Glomerular visceral epithelial cell (primary cell): ENCODE measurements around the gene SEC22A.

Experiments
- DNase-seq: peaks from one replicate; pipeline ENCODE4 v3.0.0-alpha.2; 2016; ENCODE audit errors: extremely low spot score

The SEC22A gene

DNA sequence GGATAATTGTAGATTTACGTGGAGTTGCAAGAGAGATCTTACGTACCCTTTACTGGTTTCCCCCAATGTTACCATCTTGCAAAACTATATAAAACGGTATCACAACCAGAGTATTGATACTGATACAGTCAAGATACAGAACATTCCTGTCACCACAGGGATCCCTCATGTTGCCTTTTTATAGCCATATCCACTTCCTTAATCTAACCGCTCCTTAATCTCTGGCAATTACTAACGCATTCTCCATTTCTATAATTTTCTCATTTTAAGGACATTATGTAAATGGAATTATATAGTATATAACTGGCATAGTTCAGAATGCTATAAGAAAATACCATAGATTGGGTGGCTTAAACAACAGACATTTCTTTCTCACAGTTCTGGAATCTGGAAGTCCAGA, 61.1 kb downstream of the SEC22A start:
- no peak for DNase-seq

DNA sequence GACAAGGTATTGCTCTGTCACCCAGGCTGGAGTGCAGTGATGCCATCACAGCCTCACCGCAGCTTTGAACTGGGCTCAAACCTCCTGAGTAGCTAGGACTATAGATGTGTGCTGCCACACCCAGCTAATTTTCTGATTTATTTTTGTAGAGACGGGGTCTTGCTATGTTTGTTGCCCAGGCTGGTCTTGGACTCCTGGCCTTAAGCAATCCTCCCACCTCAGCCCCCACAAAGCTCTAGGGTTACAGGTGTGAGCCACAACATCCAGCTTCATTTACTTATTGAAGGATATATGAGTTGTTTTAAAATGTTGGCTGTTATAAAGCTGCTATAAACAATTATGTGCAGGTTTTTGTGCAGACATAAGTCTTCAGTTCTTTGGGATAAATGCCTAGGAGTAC, 62.2 kb downstream of the SEC22A start:
- DNase-seq, result no peak

DNA sequence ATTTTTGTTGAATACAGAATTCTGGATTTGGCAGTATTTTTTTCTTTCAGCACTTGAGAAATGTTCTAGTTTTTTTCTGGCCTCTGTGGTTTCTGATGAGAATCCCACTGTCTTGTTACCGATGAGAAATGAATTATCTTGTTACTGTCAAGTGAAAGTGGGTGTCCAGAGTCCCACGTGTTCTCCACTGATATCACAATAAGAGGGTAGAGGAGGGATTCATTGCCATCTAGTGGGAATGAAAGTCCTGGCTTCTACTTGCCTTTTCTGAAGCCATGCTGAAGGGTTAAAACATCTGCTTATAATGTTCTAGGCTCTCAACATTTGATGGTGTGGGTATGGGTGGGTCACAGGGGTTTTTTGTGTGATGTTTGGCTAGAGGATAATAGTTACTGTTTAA, 66.1 kb downstream of the SEC22A start:
- DNase-seq, result no peak

DNA sequence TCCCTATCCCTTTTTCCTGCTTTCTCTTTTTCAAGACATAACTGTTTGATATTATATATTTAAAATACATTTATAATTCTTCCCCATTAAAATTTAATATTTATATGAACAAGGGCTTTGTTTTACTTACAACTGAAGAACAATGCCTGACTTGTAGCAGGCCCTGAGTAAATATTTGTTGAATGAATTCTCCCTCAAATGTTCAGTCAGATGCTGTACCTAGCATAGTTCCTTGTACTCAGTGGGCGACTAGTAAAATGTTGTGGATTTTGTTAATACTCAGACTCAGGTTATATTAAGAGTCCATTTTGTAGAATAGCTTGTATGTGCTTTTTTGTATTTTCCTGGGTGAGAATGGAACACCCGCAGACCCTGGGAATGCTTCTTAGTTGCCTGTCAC, 69.1 kb downstream of the SEC22A start:
- no peak for DNase-seq

DNA sequence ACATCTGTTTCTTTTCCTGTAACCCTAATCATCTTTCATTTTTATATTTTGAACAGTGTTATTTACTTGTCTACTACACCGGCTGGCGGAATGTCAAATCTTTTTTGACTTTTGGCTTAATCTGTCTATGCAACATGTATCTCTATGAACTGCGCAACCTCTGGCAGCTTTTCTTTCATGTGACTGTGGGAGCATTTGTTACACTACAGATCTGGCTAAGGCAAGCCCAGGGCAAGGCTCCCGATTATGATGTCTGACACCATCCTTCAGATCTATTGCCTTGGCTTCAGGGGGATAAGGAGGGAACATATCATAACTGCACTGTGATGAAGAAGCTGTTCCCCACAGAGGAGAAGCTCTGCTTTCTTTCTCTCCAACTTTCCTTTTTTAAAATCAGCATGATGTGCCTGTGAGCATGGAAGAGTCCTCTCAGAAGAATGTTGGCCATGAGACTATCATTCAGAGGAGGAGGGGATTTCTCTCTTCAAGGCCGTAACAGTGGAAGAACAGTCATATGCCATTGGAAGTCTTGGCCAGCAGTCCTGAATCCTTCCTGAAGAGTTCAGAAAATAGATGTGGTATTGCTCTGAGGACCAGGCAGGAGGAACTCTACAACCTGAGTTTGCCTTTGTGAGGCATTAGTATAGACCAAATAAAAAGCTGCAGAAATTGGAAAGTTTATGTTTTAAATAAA, 69.9 kb downstream of the SEC22A start:
- no peak for DNase-seq

DNA sequence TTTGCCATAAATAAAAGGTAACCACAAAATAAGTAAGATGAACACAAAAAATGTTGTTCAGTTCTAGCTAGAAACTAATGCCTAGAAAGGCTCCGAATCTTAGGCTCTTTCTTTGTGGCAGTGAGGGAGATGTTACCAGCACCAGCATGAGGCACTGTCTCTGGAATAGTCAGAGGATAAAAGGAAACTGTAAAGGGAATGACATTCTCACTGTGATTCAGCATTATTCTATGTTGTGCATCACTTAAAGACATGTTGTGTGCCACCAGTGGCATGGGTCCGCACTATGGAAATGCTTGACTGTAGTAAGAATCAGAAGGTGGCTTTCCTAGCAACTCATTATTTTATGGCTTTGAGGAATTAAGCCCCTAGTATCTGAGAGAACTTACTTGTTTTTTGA, 70.8 kb downstream of the SEC22A start:
- no peak for DNase-seq

DNA sequence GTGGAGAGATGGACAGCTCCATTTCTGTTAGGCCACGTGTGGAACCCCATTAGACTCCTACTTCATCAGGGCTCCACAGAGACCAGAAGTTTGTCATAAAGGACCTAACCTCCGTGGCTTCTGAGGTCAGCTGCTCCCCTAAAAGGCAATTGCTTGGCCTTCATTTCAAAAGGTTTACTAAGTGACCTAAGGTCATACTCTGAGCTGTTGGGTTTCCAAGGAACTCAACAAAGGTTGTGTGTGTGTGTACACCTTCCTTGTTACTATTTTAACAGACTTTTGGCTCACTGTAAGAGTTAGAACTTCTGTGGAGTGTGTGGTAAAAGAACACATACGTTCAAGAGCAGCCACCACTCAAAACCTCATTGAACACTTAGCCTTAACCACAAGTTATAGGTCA, 73.9 kb downstream of the SEC22A start:
- DNase-seq, result no peak

DNA sequence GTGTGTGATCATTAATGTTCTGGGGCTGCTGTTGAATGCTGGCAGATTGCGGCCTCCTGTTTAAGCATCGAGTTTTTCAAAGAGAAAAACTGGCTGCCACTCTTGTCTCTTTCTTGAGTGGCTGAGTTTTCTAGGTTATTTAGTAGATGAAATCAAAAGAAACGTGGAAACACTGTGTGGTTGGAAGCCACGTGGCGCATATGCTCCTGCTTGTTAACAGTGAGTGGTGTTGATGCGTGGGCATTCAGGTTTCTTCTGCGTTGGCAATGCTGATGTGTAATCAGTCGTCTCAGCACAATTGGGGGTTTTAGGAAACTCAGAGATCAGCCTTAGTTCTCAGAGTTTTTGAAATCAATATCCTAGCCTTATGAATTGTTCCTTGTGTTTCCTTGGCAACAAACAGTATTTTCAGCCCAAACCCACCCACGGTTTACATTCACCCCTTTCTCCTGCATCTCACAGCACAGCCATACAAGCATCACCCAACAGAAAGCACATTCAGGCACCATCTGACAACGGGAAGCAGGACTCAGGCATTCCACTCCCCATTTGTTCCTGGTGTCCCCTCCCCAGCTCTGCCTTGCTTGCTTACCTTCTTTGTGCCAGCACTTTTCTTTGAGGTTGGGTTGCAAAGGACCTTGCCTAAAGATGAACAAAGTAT, 74.7 kb downstream of the SEC22A start:
- DNase-seq, result no peak

DNA sequence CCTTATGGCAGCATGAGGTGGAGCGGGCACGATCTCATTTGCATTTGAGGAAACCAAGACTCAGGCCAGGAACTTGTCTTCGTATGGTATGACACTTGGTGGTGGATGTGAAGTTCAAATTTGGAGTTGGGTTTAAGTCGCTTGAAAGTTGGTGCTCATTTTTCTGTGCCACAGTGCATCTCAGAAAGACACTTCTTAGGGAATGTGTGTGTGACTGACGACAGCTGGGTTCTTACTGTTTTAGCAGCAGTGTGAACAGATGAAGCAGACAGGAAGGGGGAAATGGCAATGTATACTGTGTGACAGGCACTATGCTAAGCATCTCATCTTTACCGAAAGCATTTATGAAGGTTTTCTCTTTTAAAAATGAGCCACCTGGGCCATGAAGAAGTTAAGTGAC, 75.4 kb downstream of the SEC22A start:
- DNase-seq, result no peak

DNA sequence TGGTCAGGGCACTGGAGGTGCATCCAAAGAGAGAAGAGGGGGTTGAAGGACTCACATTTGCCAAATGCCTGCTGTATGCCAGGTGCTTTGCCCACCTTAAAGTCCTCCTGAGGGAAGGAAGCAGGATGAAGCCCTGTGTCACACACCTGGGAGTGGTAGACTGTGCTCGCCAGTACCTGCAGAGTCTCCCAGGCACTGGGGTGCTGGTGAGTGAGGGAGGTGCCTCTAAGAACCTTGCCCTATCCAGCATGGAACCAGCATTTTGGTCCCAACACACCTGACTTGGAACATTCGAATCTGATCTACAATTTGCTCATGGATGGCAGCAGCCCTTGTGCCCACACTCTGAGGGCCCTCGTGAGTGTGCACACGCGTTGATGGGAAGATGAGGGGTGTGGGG, 76.7 kb downstream of the SEC22A start:
- DNase-seq, result no peak

DNA sequence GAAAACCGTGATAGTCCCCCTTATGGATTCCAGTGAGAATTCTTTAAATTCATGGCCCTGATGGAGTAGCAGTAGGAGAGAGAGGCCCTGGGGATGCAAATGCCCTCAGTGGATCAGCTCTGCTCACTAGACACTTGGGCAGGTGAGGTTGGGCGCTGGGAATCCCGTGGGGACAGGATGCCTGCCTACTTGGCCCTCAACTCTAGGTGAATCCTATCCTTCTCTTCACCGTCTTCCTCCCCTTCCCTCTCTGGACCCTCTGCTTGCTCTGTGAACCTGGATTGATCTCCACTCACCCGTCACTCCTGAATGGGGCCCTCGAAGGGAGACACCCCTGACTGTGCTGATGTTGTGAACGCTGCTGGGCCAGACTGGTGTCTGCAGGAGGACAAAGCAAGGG, 77.4 kb downstream of the SEC22A start:
- DNase-seq, result no peak

DNA sequence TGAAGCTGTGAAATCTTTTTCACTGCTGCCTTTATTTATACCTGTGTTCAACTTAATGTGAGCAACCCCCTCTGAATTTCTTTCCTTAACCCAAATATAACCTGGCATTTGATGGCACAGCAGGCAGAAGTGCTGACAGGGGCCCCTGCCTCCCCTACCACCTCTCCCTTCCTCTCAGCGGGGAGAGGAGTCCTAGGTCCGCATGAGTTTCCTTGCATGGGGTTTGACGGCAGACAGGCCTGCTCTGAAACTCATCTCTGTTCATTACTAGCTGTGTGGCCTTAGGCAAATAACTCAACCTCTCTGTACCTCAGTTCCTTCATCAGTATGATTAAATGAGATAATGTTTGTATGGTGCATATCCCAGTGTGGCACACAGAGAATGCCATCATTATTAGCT, 79.7 kb downstream of the SEC22A start:
- no peak for DNase-seq

DNA sequence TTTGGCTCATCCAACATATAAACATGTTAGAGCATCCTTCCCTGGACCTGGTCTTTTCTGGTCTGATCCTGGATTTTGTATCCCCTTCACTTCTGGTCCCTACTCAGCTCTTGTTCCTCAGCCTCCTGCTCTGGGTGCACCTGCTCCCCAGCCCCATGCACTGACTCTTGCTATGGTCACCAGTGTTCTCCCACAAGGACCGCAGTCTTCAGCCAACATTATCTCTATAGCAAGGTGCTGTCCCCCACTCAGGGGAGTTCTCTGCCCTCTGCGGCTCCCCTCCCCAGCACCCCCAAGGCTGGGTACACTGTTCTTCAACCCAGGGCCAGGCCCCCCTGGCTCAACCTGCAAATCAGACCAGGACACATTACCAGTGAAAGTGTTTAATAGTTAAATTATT, 80.2 kb downstream of the SEC22A start:
- DNase-seq, result no peak

DNA sequence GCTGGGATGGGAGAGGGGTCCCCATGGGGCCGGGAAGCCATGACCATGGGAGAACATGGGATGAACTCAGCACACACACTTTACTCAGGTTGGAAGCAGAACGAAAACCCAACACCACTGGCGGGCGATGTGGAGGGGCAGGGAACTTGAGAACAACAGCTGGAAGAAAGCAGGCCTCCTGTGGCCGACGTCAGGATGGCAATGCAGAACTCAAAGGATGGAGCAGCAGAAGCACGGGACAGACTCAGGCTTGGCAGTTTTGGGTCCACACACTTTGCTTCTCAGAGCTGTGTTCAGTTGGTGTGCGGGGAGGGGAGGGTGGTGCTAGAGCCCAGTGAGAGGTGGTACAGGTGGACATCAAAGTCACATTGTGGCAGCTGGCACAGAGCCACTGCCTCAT, 80.7 kb downstream of the SEC22A start:
- no peak for DNase-seq

DNA sequence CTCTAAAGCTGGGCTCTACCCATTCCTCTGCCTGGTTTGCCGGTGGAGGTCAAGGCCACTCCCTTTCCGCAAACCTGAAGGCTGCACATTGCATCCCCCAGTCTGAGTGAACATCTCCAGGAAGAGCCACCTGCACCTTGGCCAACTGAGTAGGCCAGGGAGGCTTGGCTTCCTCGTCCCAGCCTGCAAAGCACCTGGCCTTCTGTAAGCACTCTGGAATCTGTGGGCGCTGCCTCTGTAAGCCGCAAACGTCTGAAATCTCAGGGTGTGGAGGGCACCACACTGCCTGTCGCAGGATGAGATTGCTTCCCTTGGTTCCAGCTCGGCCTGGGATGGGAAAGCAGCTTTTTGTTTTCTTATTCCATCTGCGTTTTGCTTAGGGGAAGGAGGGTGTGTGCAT, 81.3 kb downstream of the SEC22A start:
- no peak for DNase-seq

DNA sequence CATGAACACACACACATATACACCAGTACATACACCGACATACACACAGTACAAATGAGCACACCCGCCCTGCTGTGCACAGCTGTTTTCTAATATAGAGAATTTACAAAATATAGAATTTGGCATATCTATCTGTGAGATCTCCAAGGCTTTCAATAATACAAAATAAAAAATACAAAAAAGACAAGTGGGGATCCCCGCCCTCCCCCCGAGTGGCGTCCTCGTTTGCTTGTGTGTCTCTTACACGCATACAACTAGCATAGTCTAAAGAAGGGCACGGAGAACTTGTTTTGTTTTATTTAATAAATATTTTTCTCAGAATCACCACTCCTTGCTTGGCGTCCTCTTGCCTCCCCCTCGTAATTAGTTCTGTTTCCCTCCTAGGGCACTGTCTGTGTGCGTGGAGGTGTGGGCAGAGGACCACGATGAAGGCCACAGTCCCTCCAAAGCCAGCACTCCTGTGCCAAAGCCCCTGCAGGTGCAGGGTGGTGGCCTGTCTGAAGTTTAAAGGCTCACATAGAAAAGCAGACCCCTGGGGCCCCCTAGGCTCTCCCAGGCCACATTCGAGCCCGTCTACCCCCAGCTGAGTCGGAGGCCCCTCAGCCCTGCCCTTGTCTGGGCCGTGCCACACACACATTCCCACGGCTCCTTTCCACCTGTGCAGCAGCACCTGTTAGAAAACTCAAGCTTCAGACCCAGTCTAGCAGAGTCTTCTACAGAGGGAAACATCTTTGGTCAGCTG, 82.1 kb downstream of the SEC22A start:
- DNase-seq, result no peak

DNA sequence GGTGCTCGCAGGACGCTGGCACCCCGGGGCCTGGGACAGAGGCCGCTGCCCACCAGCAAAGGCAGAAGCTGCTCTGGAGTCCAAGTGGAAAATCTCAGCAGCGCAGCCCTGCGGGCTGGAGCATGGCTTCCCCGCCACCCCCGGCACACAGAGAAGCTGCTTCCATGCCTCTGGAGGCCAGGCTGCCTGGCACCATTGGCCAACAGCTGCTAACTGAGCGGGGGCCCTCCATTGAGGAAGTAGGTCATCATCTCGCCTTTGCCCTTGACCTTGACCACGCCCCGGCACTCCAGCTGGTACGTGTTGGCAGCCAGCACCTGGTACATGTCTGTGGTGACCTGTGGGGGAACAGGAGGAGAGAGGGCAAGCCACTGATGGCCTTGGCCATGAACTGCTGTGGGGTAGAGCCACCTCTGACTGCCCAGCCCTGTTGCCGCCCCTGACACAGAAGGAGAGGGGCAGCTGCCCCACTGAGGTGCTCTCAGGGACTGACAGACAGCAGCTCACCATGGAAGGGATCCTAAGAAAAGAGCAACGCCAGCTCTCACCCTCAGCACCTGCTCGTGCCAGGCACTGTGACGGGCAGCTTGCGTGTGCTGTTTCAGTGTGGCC, 82.8 kb downstream of the SEC22A start:
- no peak for DNase-seq

DNA sequence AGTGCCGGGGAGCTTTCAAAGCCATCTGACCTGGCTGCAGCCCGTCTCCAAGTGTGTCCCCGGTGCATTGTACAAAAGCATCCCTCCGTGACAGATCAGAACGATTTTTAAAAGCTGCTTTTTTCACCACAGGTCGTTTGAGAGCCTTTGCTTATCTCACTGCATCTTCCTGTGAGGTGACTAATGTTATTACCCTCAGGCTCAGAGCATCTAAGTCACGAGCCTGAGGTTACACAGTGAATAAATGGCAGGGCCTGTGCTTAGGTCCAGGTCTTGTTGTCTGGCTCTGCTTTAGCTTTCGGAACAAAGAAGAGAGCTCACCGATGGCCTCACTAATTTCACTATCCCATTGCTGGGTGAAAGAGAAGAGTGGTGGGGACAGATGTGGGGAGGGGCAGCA, 83.3 kb downstream of the SEC22A start:
- no peak for DNase-seq

DNA sequence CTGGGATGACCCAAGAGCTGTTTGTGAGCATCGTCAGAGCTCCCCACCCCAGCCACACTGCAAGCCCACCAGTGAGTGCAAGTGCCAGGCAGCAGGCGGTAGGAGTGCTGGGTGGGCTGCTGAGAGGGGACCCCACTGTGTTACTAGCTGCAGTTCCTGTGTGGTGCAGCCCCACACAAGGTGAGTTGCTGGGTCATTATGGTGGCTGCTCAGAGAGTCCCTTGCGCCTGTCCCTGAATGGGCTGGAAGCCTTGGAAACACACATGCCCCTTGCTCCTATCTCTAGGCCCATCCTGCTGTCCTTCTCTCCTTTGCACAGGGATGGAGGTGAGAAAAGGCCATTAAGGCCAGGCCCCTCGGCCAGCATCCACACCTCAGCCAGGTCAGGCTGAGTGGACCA, 83.7 kb downstream of the SEC22A start:
- DNase-seq, result no peak

DNA sequence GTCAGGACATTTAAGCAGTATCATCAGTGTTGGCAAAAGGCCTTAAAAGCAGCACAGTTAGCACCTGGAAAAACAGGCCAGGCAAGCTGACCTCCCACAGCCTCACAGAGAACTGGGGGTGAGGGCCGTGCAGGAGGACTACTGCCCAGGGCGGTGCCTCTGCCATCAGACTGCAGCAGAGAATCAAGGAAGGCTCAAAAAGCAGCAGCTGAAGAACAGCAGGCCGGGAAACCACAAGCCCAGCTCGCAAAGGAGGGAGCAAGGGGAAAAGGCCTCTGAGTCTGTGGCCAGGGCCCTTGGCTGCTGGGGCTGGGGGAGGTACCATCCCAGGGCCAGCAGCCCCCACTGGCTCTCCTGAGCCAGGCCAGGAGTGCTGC, 84.2 kb downstream of the SEC22A start:
- DNase-seq, result no peak

DNA sequence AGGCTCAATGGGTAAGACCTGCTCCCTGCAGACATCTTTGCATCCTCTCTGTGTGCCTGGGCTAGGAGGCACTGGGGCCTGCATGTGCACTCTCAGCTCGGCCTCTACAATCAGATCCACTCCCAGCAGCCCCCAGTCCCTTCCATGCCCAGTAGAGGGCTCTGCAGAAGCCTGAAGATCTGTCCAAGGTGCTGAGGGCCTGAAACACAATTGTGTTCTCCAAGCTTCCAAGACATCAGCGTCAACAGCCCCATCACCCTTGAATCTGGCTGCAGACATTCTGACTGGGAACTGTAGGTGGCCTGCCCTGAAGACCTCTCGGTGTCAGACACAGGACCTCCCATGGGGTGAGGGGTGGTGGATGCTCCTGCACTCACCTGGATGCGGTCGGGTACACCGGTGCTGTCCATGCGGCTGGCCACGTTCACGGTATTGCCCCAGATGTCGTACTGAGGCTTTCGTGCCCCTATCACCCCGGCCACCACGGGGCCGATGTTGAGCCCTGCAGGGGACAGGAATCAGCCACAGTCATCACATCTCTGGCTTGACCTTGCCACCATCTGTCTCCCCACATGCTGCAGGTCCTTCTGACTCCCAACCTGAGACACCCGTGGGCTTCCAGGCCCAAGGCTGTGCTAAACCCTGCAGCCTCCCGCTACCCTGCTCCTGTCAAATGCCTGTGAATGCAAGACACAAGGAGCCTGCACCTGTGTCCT, 84.7 kb downstream of the SEC22A start:
- peak; percentile 57 for DNase-seq
